GM23338 (cell line): ENCODE measurements around the gene CDCA7L. TPM values are rescaled to one million over a fixed set of nuclear protein-coding genes. Genes with fewer than 3 reads are reported as not detected.

Experiments
- ATAC-seq: fragments of 200-7000 bp; cut with Tn5 transposase; 3 replicates; pipeline ENCODE4 v1.9.1; 2020
- DNase-seq: peaks from one replicate; pipeline ENCODE4 v3.0.0-alpha.2; 2015; ENCODE audit warnings: low spot score
- H2AFZ ChIP-seq: fragments of 200-600 bp; sonication (generic); 2 replicates; pipeline ENCODE4 v1.8.0; 2016; ENCODE audit warnings: antibody characterized with exemption, mild to moderate bottlenecking, moderate library complexity
- H3F3A ChIP-seq: fragments of 200-600 bp; sonication (generic); replicated peaks from 2 replicates; pipeline ENCODE4 v1.8.0; 2017; ENCODE audit warnings: antibody characterized with exemption, mixed run types, low read depth
- H3K27ac ChIP-seq: fragments of 200-600 bp; sonication (generic); 2 replicates; pipeline ENCODE4 v1.6.1; 2016; ENCODE audit warnings: low read depth
- H3K27me3 ChIP-seq: fragments of 200-600 bp; sonication (generic); 2 replicates; pipeline ENCODE4 v1.8.0; 2016; ENCODE audit warnings: mild to moderate bottlenecking, mixed run types, moderate library complexity; ENCODE audit not compliant: insufficient read depth
- H3K36me3 ChIP-seq: fragments of 200-600 bp; sonication (generic); 2 replicates; pipeline ENCODE4 v1.8.0; 2016; ENCODE audit warnings: mild to moderate bottlenecking; ENCODE audit not compliant: insufficient read depth
- H3K4me1 ChIP-seq: fragments of 200-600 bp; sonication (generic); 2 replicates; pipeline ENCODE4 v1.8.0; 2016; ENCODE audit warnings: mild to moderate bottlenecking, moderate library complexity; ENCODE audit not compliant: insufficient read depth
- H3K4me2 ChIP-seq: fragments of 200-600 bp; sonication (generic); 2 replicates; pipeline ENCODE4 v1.7.1; 2017; ENCODE audit warnings: mixed run types
- H3K4me3 ChIP-seq: fragments of 200-600 bp; sonication (generic); 2 replicates; pipeline ENCODE4 v1.6.1; 2016; ENCODE audit warnings: mixed run types
- H3K79me2 ChIP-seq: fragments of 200-600 bp; sonication (generic); replicated peaks from 2 replicates; pipeline ENCODE4 v1.8.0; 2017; ENCODE audit warnings: mild to moderate bottlenecking; ENCODE audit not compliant: insufficient read depth
- H3K9me2 ChIP-seq: fragments of 200-600 bp; sonication (generic); 2 replicates; pipeline ENCODE4 v1.8.0; 2017; ENCODE audit not compliant: insufficient read depth
- H4K20me1 ChIP-seq: fragments of 200-600 bp; sonication (generic); replicated peaks from 2 replicates; pipeline ENCODE4 v1.8.0; 2017; ENCODE audit warnings: mild to moderate bottlenecking; ENCODE audit not compliant: insufficient read depth
- H3K27ac Mint-ChIP-seq: 2 replicates; pipeline ENCODE4 v1.8.0; 2020; ENCODE audit warnings: inconsistent platforms, mild to moderate bottlenecking, moderate library complexity, mixed read lengths
- H3K27me3 Mint-ChIP-seq: 3 replicates; pipeline ENCODE4 v1.8.0; 2022; ENCODE audit warnings: low read depth, mild to moderate bottlenecking, moderate library complexity, mixed read lengths, inconsistent platforms; ENCODE audit not compliant: insufficient read depth, poor library complexity
- H3K36me3 Mint-ChIP-seq: 3 replicates; pipeline ENCODE4 v1.8.0; 2021; ENCODE audit warnings: low read depth, mild to moderate bottlenecking, inconsistent platforms, moderate library complexity, mixed read lengths
- H3K4me1 Mint-ChIP-seq: 3 replicates; pipeline ENCODE4 v1.8.0; 2020; ENCODE audit warnings: mild to moderate bottlenecking, inconsistent platforms, mixed read lengths
- H3K4me3 Mint-ChIP-seq: 3 replicates; pipeline ENCODE4 v1.8.0; 2021; ENCODE audit warnings: moderate library complexity, mild to moderate bottlenecking, inconsistent platforms, mixed read lengths
- H3K9me3 Mint-ChIP-seq: 3 replicates; pipeline ENCODE4 v1.8.0; 2020; ENCODE audit warnings: moderate library complexity, mild to moderate bottlenecking, inconsistent platforms, mixed read lengths
- CREB1 ChIP-seq: fragments of 250-450 bp; sonication (Bioruptor Pico); IDR thresholded peaks from 2 replicates; pipeline ENCODE4 v1.5.0; 2020; ENCODE audit warnings: low read depth, mild to moderate bottlenecking, moderate library complexity
- EZH2 ChIP-seq: fragments of 200-600 bp; sonication (generic); IDR thresholded peaks from one replicate; pipeline ENCODE4 v1.8.0; 2017; ENCODE audit warnings: antibody characterized with exemption, mild to moderate bottlenecking, low read depth; ENCODE audit not compliant: unreplicated experiment
- EZH2phosphoT487 ChIP-seq: fragments of 200-600 bp; sonication (generic); IDR thresholded peaks from one replicate; pipeline ENCODE4 v1.8.1; 2018; ENCODE audit warnings: antibody characterized with exemption; ENCODE audit not compliant: unreplicated experiment
- JUNB ChIP-seq: IDR thresholded peaks from one replicate; pipeline ENCODE4 v1.6.1; 2016; ENCODE audit warnings: antibody characterized with exemption; ENCODE audit not compliant: unreplicated experiment
- NANOG ChIP-seq: IDR thresholded peaks from 2 replicates; pipeline ENCODE4 v1.6.1; 2016; ENCODE audit warnings: antibody characterized with exemption, borderline replicate concordance
- POLR2AphosphoS5 ChIP-seq: IDR thresholded peaks from 2 replicates; pipeline ENCODE4 v1.6.1; 2016; ENCODE audit warnings: antibody characterized with exemption, low read depth
- STAT1 ChIP-seq: IDR thresholded peaks from one replicate; pipeline ENCODE4 v1.6.1; 2016; ENCODE audit warnings: antibody characterized with exemption; ENCODE audit not compliant: unreplicated experiment
- ZNF114 ChIP-seq: fragments of 250-450 bp; sonication (Bioruptor Pico); IDR thresholded peaks from 2 replicates; pipeline ENCODE4 v1.5.0; 2020; ENCODE audit warnings: mild to moderate bottlenecking, moderate library complexity
- ZNF331 ChIP-seq: fragments of 250-450 bp; sonication (Bioruptor Pico); IDR thresholded peaks from 2 replicates; pipeline ENCODE4 v1.5.0; 2020; ENCODE audit warnings: low read depth, mild to moderate bottlenecking, moderate library complexity
- polyA plus RNA-seq: library from polyadenylated mRNA; unstranded; fragments of >200 nt; fragmentation: Nextera tagmentation; extraction: Ambion mirVana; gene quantifications from 2 replicates; pipeline ENCODE4 v1.2.1, GENCODE V29; 2016
- total RNA-seq: library from RNA; depleted of rRNA; stranded (reverse); fragments of >200 nt; shearing (Covaris generic); gene quantifications from 2 replicates; pipeline ENCODE4 v1.2.3, GENCODE V29; 2014
- TF ChIP-seq, protein P1 (sequence below): fragments of 250-450 bp; sonication (Bioruptor Pico); IDR thresholded peaks from 2 replicates; pipeline ENCODE4 v1.5.0; 2020; ENCODE audit warnings: mild to moderate bottlenecking, moderate library complexity
- TF ChIP-seq, protein P2 (sequence below), 2 experiments: fragments of 200-600 bp in 1 of 2; sonication (generic) in 1 of 2; conservative IDR thresholded peaks; 2 replicates each; pipeline versions ENCODE4 v1.5.1 to v1.6.1; 2016 to 2017; ENCODE audit warnings: antibody characterized with exemption in 2 of 2, low read depth in 2 of 2, mild to moderate bottlenecking in 2 of 2, moderate library complexity in 1 of 2
- TF ChIP-seq, protein P3 (sequence below): IDR thresholded peaks from 2 replicates; pipeline ENCODE4 v1.6.1; 2016; ENCODE audit warnings: antibody characterized with exemption
- TF ChIP-seq, protein P4 (sequence below): IDR thresholded peaks from one replicate; pipeline ENCODE4 v1.6.1; 2018; ENCODE audit warnings: antibody characterized with exemption; ENCODE audit not compliant: unreplicated experiment

The CDCA7L gene
- total and polyA plus RNA-seq, 2 experiments from 2014 or later: 174 to 187 TPM

DNA sequence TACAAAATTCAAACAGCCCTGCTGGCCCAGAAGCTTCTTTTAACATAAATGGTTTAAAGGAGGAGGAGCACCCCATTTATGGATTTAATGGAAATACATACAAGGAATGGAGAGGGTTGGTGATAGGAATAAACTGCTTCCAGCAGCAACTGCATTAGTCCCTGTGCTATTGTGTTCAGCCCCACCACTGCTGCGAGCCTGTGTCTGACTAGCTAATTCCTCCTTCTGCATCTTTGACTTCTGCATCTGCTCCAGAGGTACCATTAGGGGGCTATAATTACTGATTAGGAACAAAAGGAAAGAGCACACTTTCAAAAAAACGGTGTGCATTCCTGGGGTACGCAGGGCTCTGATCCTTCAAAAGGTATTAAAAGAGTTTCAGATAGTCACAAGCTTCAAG lies 24.8 kb downstream of the CDCA7L start:
- Histone ChIP-seq H3K4me2 (no peak overlapping the region; the same call in 1 of the 2 replicates), H4K20me1 (peaks cover 22% of the 10 kb centered on the region), H3K4me1 (peaks cover 54% of the 10 kb centered on the region), H2AFZ (no peak overlapping the region), H3F3A (no peaks in the 10 kb centered on the region), H3K27me3 (no peaks in the 10 kb centered on the region), H3K9me2 (no peaks in the 10 kb centered on the region), H3K79me2 (peaks cover 97% of the 10 kb centered on the region), H3K4me3 (no peak overlapping the region), H3K27ac (no peak overlapping the region), H3K36me3 (peaks cover 6% of the 10 kb centered on the region; the same call in 1 of the 2 replicates)
- Mint-ChIP-seq H3K4me3 (no peak overlapping the region), H3K27ac (no peak overlapping the region), H3K36me3 (peaks cover 10% of the 10 kb centered on the region), H3K27me3 (no peaks in the 10 kb centered on the region), H3K9me3 (no peaks in the 10 kb centered on the region), H3K4me1 (peaks cover 63% of the 10 kb centered on the region)
- DNase-seq (no peak), ATAC-seq (peak; percentile 25)
- TF ChIP-seq NANOG (no peak), EZH2phosphoT487 (no peak), EZH2 (no peak), ZNF114 (CRISPR knock-in tag) (no peak), CREB1 (CRISPR knock-in tag) (no peak), POLR2AphosphoS5 (no peak), STAT1 (no peak), JUNB (no peak), ZNF331 (CRISPR knock-in tag) (no peak)
- TF ChIP-seq, protein P1, sequence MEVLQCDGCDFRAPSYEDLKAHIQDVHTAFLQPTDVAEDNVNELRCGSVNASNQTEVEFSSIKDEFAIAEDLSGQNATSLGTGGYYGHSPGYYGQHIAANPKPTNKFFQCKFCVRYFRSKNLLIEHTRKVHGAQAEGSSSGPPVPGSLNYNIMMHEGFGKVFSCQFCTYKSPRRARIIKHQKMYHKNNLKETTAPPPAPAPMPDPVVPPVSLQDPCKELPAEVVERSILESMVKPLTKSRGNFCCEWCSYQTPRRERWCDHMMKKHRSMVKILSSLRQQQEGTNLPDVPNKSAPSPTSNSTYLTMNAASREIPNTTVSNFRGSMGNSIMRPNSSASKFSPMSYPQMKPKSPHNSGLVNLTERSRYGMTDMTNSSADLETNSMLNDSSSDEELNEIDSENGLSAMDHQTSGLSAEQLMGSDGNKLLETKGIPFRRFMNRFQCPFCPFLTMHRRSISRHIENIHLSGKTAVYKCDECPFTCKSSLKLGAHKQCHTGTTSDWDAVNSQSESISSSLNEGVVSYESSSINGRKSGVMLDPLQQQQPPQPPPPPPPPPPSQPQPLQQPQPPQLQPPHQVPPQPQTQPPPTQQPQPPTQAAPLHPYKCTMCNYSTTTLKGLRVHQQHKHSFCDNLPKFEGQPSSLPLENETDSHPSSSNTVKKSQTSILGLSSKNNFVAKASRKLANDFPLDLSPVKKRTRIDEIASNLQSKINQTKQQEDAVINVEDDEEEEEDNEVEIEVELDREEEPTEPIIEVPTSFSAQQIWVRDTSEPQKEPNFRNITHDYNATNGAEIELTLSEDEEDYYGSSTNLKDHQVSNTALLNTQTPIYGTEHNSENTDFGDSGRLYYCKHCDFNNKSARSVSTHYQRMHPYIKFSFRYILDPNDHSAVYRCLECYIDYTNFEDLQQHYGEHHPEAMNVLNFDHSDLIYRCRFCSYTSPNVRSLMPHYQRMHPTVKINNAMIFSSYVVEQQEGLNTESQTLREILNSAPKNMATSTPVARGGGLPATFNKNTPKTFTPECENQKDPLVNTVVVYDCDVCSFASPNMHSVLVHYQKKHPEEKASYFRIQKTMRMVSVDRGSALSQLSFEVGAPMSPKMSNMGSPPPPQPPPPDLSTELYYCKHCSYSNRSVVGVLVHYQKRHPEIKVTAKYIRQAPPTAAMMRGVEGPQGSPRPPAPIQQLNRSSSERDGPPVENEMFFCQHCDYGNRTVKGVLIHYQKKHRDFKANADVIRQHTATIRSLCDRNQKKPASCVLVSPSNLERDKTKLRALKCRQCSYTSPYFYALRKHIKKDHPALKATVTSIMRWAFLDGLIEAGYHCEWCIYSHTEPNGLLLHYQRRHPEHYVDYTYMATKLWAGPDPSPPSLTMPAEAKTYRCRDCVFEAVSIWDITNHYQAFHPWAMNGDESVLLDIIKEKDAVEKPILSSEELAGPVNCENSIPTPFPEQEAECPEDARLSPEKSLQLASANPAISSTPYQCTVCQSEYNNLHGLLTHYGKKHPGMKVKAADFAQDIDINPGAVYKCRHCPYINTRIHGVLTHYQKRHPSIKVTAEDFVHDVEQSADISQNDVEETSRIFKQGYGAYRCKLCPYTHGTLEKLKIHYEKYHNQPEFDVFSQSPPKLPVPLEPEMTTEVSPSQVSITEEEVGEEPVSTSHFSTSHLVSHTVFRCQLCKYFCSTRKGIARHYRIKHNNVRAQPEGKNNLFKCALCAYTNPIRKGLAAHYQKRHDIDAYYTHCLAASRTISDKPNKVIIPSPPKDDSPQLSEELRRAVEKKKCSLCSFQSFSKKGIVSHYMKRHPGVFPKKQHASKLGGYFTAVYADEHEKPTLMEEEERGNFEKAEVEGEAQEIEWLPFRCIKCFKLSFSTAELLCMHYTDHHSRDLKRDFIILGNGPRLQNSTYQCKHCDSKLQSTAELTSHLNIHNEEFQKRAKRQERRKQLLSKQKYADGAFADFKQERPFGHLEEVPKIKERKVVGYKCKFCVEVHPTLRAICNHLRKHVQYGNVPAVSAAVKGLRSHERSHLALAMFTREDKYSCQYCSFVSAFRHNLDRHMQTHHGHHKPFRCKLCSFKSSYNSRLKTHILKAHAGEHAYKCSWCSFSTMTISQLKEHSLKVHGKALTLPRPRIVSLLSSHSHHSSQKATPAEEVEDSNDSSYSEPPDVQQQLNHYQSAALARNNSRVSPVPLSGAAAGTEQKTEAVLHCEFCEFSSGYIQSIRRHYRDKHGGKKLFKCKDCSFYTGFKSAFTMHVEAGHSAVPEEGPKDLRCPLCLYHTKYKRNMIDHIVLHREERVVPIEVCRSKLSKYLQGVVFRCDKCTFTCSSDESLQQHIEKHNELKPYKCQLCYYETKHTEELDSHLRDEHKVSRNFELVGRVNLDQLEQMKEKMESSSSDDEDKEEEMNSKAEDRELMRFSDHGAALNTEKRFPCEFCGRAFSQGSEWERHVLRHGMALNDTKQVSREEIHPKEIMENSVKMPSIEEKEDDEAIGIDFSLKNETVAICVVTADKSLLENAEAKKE: no peak
- TF ChIP-seq, protein P2, sequence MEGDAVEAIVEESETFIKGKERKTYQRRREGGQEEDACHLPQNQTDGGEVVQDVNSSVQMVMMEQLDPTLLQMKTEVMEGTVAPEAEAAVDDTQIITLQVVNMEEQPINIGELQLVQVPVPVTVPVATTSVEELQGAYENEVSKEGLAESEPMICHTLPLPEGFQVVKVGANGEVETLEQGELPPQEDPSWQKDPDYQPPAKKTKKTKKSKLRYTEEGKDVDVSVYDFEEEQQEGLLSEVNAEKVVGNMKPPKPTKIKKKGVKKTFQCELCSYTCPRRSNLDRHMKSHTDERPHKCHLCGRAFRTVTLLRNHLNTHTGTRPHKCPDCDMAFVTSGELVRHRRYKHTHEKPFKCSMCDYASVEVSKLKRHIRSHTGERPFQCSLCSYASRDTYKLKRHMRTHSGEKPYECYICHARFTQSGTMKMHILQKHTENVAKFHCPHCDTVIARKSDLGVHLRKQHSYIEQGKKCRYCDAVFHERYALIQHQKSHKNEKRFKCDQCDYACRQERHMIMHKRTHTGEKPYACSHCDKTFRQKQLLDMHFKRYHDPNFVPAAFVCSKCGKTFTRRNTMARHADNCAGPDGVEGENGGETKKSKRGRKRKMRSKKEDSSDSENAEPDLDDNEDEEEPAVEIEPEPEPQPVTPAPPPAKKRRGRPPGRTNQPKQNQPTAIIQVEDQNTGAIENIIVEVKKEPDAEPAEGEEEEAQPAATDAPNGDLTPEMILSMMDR (conservative IDR thresholded peaks at IDR 0.05; ENCODE audit: low read depth in 2 of 2): no peak
- TF ChIP-seq, protein P3, sequence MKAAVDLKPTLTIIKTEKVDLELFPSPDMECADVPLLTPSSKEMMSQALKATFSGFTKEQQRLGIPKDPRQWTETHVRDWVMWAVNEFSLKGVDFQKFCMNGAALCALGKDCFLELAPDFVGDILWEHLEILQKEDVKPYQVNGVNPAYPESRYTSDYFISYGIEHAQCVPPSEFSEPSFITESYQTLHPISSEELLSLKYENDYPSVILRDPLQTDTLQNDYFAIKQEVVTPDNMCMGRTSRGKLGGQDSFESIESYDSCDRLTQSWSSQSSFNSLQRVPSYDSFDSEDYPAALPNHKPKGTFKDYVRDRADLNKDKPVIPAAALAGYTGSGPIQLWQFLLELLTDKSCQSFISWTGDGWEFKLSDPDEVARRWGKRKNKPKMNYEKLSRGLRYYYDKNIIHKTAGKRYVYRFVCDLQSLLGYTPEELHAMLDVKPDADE: no peak
- TF ChIP-seq, protein P4, sequence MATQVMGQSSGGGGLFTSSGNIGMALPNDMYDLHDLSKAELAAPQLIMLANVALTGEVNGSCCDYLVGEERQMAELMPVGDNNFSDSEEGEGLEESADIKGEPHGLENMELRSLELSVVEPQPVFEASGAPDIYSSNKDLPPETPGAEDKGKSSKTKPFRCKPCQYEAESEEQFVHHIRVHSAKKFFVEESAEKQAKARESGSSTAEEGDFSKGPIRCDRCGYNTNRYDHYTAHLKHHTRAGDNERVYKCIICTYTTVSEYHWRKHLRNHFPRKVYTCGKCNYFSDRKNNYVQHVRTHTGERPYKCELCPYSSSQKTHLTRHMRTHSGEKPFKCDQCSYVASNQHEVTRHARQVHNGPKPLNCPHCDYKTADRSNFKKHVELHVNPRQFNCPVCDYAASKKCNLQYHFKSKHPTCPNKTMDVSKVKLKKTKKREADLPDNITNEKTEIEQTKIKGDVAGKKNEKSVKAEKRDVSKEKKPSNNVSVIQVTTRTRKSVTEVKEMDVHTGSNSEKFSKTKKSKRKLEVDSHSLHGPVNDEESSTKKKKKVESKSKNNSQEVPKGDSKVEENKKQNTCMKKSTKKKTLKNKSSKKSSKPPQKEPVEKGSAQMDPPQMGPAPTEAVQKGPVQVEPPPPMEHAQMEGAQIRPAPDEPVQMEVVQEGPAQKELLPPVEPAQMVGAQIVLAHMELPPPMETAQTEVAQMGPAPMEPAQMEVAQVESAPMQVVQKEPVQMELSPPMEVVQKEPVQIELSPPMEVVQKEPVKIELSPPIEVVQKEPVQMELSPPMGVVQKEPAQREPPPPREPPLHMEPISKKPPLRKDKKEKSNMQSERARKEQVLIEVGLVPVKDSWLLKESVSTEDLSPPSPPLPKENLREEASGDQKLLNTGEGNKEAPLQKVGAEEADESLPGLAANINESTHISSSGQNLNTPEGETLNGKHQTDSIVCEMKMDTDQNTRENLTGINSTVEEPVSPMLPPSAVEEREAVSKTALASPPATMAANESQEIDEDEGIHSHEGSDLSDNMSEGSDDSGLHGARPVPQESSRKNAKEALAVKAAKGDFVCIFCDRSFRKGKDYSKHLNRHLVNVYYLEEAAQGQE: no peak
